ENCODE measurements around the gene CDH6. TPM values are rescaled to one million over a fixed set of nuclear protein-coding genes. Genes with fewer than 3 reads are reported as not detected.

The CDH6 gene
- total RNA-seq, 1 donor from 2014 or later = 233 TPM

GRCh38 chr5:31362931-31363568, 169.6 kb downstream of the CDH6 start:
- Mint-ChIP-seq H3K27ac (ENCODE audit: unreplicated experiment) (no peak overlapping the region), H3K27me3 (ENCODE audit: low read depth) (no peaks in the 10 kb centered on the region), H3K4me3 (no peak overlapping the region), H3K4me1 (no peaks in the 10 kb centered on the region), H3K9me3 (peaks cover 10% of the 10 kb centered on the region), H3K36me3 (ENCODE audit: low read depth) (no peaks in the 10 kb centered on the region)
- TF ChIP-seq CTCF (conservative IDR thresholded peaks at IDR 0.05) = no peak
- DNase-seq (ENCODE audit: low read depth, low spot score) = no peak

GRCh38 chr5:31364881-31365636, 171.6 kb downstream of the CDH6 start:
- H3K4me1 Mint-ChIP-seq = no peaks in the 10 kb centered on the region
- DNase-seq (ENCODE audit: low read depth, low spot score) = no peak
- no peaks in the 10 kb centered on the region for H3K27me3 Mint-ChIP-seq (ENCODE audit: low read depth)
- H3K27ac Mint-ChIP-seq (ENCODE audit: unreplicated experiment) = no peak overlapping the region
- no peaks in the 10 kb centered on the region for H3K36me3 Mint-ChIP-seq (ENCODE audit: low read depth)
- TF ChIP-seq CTCF (conservative IDR thresholded peaks at IDR 0.05) = no peak
- H3K4me3 Mint-ChIP-seq = no peak overlapping the region
- H3K9me3 Mint-ChIP-seq = peaks cover 7% of the 10 kb centered on the region

- Mint-ChIP-seq H3K4me3 (no peak overlapping the region), H3K4me1 (no peaks in the 10 kb centered on the region), H3K36me3 (ENCODE audit: low read depth) (no peaks in the 10 kb centered on the region), H3K27me3 (ENCODE audit: low read depth) (no peaks in the 10 kb centered on the region), H3K9me3 (peaks cover 7% of the 10 kb centered on the region), H3K27ac (ENCODE audit: unreplicated experiment) (no peak overlapping the region)
- no peak for TF ChIP-seq CTCF (conservative IDR thresholded peaks at IDR 0.05)
- no peak for DNase-seq (ENCODE audit: low read depth, low spot score)
These were observed 172.3 kb downstream of the CDH6 start for GRCh38 chr5:31365776-31366175.

- no peak overlapping the region for H3K4me3 Mint-ChIP-seq
- H3K9me3 Mint-ChIP-seq = peaks cover 10% of the 10 kb centered on the region
- H3K36me3 Mint-ChIP-seq (ENCODE audit: low read depth) = no peaks in the 10 kb centered on the region
- DNase-seq (ENCODE audit: low read depth, low spot score) = no peak
- no peak for TF ChIP-seq CTCF (conservative IDR thresholded peaks at IDR 0.05)
- no peaks in the 10 kb centered on the region for H3K4me1 Mint-ChIP-seq
- peaks cover 2% of the 10 kb centered on the region for H3K27me3 Mint-ChIP-seq (ENCODE audit: low read depth)
- H3K27ac Mint-ChIP-seq (ENCODE audit: unreplicated experiment) = no peak overlapping the region
These were observed 173.5 kb downstream of the CDH6 start for GRCh38 chr5:31366941-31367340.

- Mint-ChIP-seq H3K27me3 (ENCODE audit: low read depth) (peaks cover 2% of the 10 kb centered on the region), H3K4me1 (no peaks in the 10 kb centered on the region), H3K36me3 (ENCODE audit: low read depth) (no peaks in the 10 kb centered on the region), H3K4me3 (no peak overlapping the region), H3K27ac (ENCODE audit: unreplicated experiment) (no peak overlapping the region), H3K9me3 (peaks cover 3% of the 10 kb centered on the region)
- no peak for TF ChIP-seq CTCF (conservative IDR thresholded peaks at IDR 0.05)
- DNase-seq (ENCODE audit: low read depth, low spot score) = no peak
These were observed 178.6 kb downstream of the CDH6 start for GRCh38 chr5:31372124-31372523.

Data from neural crest cell (in vitro differentiated cells).